RWPE2 (cell line): ENCODE results near the gene C11orf58.

Experiments used
- ATAC-seq: fragments of 200-7000 bp; cut with Tn5 transposase; 3 replicates; pipeline ENCODE4 v1.9.1; 2021; ENCODE audit warnings: low read depth
- DNase-seq: peaks from one replicate; pipeline ENCODE4 v3.0.0-alpha.2; 2020; ENCODE audit warnings: low spot score
- H3K27ac ChIP-seq: fragments of 450-650 bp; 2 replicates; pipeline ENCODE4 v1.5.1; 2017; ENCODE audit warnings: mild to moderate bottlenecking; ENCODE audit not compliant: poor library complexity, severe bottlenecking
- H3K27me3 ChIP-seq: fragments of 250-450 bp; sonication (Bioruptor Pico); 2 replicates; pipeline ENCODE4 v1.5.1; 2021; ENCODE audit warnings: mild to moderate bottlenecking, moderate library complexity; ENCODE audit not compliant: insufficient read depth, poor library complexity, severe bottlenecking
- H3K36me3 ChIP-seq: fragments of 250-450 bp; sonication (Bioruptor Pico); 2 replicates; pipeline ENCODE4 v1.5.1; 2020; ENCODE audit warnings: low read depth, mild to moderate bottlenecking, moderate library complexity
- H3K4me1 ChIP-seq: fragments of 250-450 bp; sonication (Bioruptor Pico); 2 replicates; pipeline ENCODE4 v1.5.1; 2021; ENCODE audit warnings: mild to moderate bottlenecking, moderate library complexity; ENCODE audit not compliant: insufficient read depth, poor library complexity, severe bottlenecking
- H3K4me3 ChIP-seq: fragments of 250-450 bp; sonication (Bioruptor Pico); 2 replicates; pipeline ENCODE4 v1.5.1; 2021; ENCODE audit warnings: mild to moderate bottlenecking, moderate library complexity; ENCODE audit not compliant: severe bottlenecking
- H3K9me3 ChIP-seq: fragments of 250-450 bp; sonication (Bioruptor Pico); 2 replicates; pipeline ENCODE4 v1.5.1; 2021; ENCODE audit warnings: mild to moderate bottlenecking, moderate library complexity; ENCODE audit not compliant: severe bottlenecking
- CTCF ChIP-seq: fragments of 450-650 bp; IDR thresholded peaks from one replicate; pipeline ENCODE4 v1.5.1; 2017; ENCODE audit warnings: mild to moderate bottlenecking, moderate library complexity; ENCODE audit not compliant: poor library complexity, severe bottlenecking

C11orf58 gene

GRCh38 chr11:16750417-16750816 lies 12.0 kb downstream of the C11orf58 start:
- no peaks in the 10 kb centered on the region for H3K9me3 ChIP-seq
- ATAC-seq (no peak), DNase-seq (no peak)
- H3K4me3 ChIP-seq, result no peak overlapping the region
- H3K27me3 ChIP-seq, result no peaks in the 10 kb centered on the region
- no peaks in the 10 kb centered on the region for H3K4me1 ChIP-seq
- no peak overlapping the region for H3K27ac ChIP-seq
- no peak for TF ChIP-seq CTCF
- peaks cover 94% of the 10 kb centered on the region for H3K36me3 ChIP-seq

GRCh38 chr11:16758382-16759024 lies 20.1 kb downstream of the C11orf58 start:
- no peak for TF ChIP-seq CTCF
- no peaks in the 10 kb centered on the region for H3K9me3 ChIP-seq
- no peaks in the 10 kb centered on the region for H3K27me3 ChIP-seq
- H3K27ac ChIP-seq, result no peak overlapping the region
- ATAC-seq (no peak), DNase-seq (no peak)
- no peak overlapping the region for H3K4me3 ChIP-seq
- peaks cover 30% of the 10 kb centered on the region for H3K36me3 ChIP-seq
- H3K4me1 ChIP-seq, result no peaks in the 10 kb centered on the region

- DNase-seq, result no peak
- Histone ChIP-seq H3K4me3 (no peak overlapping the region), H3K27me3 (no peaks in the 10 kb centered on the region), H3K4me1 (no peaks in the 10 kb centered on the region), H3K36me3 (peaks cover 17% of the 10 kb centered on the region), H3K9me3 (no peaks in the 10 kb centered on the region), H3K27ac (no peak overlapping the region)
- no peak for ATAC-seq
- TF ChIP-seq CTCF, result no peak
These were observed 21.5 kb downstream of the C11orf58 start for GRCh38 chr11:16759857-16760508.

- TF ChIP-seq CTCF, result no peak
- no peak for ATAC-seq
- H3K9me3 ChIP-seq, result no peaks in the 10 kb centered on the region
These were observed 25.3 kb downstream of the C11orf58 start for GRCh38 chr11:16763746-16764145.

GRCh38 chr11:16764888-16765287 lies 26.4 kb downstream of the C11orf58 start:
- TF ChIP-seq CTCF, result no peak
- no peak overlapping the region for H3K4me3 ChIP-seq
- no peaks in the 10 kb centered on the region for H3K9me3 ChIP-seq
- no peak for ATAC-seq
- H3K4me1 ChIP-seq, result no peaks in the 10 kb centered on the region
- H3K27me3 ChIP-seq, result no peaks in the 10 kb centered on the region
- H3K27ac ChIP-seq, result no peak overlapping the region
- no peaks in the 10 kb centered on the region for H3K36me3 ChIP-seq
- no peak for DNase-seq

More at GRCh38 chr11:16763746-16764145, 25.3 kb downstream of the C11orf58 start:
- DNase-seq, result no peak
- Histone ChIP-seq H3K4me1 (no peaks in the 10 kb centered on the region), H3K27ac (no peak overlapping the region), H3K4me3 (no peak overlapping the region), H3K27me3 (no peaks in the 10 kb centered on the region), H3K36me3 (no peaks in the 10 kb centered on the region)
